Right ventricle myocardium inferior (tissue), 1 donor: ENCODE data around the gene CAPN1. TPM values are rescaled to one million over a fixed set of nuclear protein-coding genes. Genes with fewer than 3 reads are reported as not detected.
"Not testable (repeated sequence)": the region's sequence is repeated elsewhere in the genome, so short reads cannot be mapped to it uniquely, and the experiment has no call there.

Experiments
- ATAC-seq: fragments of 200-7000 bp; cut with Tn5 transposase; one replicate; pipeline ENCODE4 v1.9.1; 2020; ENCODE audit warnings: mild to moderate bottlenecking, moderate library complexity
- DNase-seq: peaks from one replicate; pipeline ENCODE4 v3.0.0; 2021; ENCODE audit errors: missing footprints
- intact Hi-C: fragments of 100-400 bp; cut with DNase I; formaldehyde crosslinking; loops from one replicate; pipeline ENCODE4 v1.11.0; 2022
- long read RNA-seq: library from polyadenylated mRNA; unstranded; transcript quantifications from one replicate; pipeline ENCODE4 v2.0.0, GENCODE V29; 2021
- total RNA-seq: library from RNA; stranded (reverse); fragmentation: NEBNext Ultra II Directional; extraction: Animal tissue kit (Norgen Biotek cat#: 25700); gene quantifications from one replicate; pipeline ENCODE4 v1.2.1, GENCODE V29; 2021
- donor health status: DM: no; HTN: yes; CAD: no; lungs with severe emphysema.

The CAPN1 gene
- 82.9 TPM for total RNA-seq
- long read RNA-seq, partial matches to known transcripts: 20 of 174 reads
- long read RNA-seq, other reads (novel, unspliced or antisense): 154 of 174 reads

- intact Hi-C loops: loop anchor here (1.0 to 5.0 kb wide), 2 partner anchors 47 to 169 kb away; partner anchors contain the start of genes ARL2 and SYVN1
- ATAC-seq: peak; percentile 88
- peak; percentile 90 for DNase-seq
Measured at GRCh38 chr11:65181569-65182257, at the start of gene CAPN1. TSS of gene CAPN1 (plus strand) at chr11:65181928. CDS start at chr11:65182702, 774 bp downstream.

- no peak for ATAC-seq
- intact Hi-C loops: no loop called here
- DNase-seq: no peak
Measured at GRCh38 chr11:65132238-65132987, 49.3 kb upstream of the CAPN1 start.

- DNase-seq (peak; percentile 69), ATAC-seq (no peak)
- intact Hi-C loops: no loop called here
Measured at GRCh38 chr11:65132988-65133700, 48.6 kb upstream of the CAPN1 start.

- DNase-seq (peak; percentile 71), ATAC-seq (no peak)
- intact Hi-C loops: loop anchor here (1.0 kb wide), 1 partner anchor 48 kb away; the partner anchor contains the start of gene CAPN1
Measured at GRCh38 chr11:65133724-65134123, 48.0 kb upstream of the CAPN1 start.

GRCh38 chr11:65134240-65134951, 47.3 kb upstream of the CAPN1 start, which contains the start of gene SYVN1:
TSS of gene SYVN1 (minus strand) at chr11:65134519. CDS start at chr11:65133601, 918 bp downstream.
- intact Hi-C loops: loop anchor here (1.0 kb wide), 1 partner anchor 47 kb away; the partner anchor contains the start of gene CAPN1
- ATAC-seq (peak; percentile 93), DNase-seq (peak; percentile 95)

- peak; percentile 90 for DNase-seq
- intact Hi-C loops: loop anchor here (1.0 kb wide), 1 partner anchor 46 kb away; the partner anchor contains the start of gene CAPN1
- ATAC-seq: peak; percentile 89
Measured at GRCh38 chr11:65134952-65135632, 46.6 kb upstream of the CAPN1 start.

GRCh38 chr11:65135633-65136145, 46.0 kb upstream of the CAPN1 start:
- intact Hi-C loops: no loop called here
- no peak for ATAC-seq
- DNase-seq: no peak

- DNase-seq (no peak), ATAC-seq (no peak)
- intact Hi-C loops: no loop called here
Measured at GRCh38 chr11:65136515-65137096, 45.1 kb upstream of the CAPN1 start.

GRCh38 chr11:65141896-65142494, 39.7 kb upstream of the CAPN1 start:
- intact Hi-C loops: no loop called here
- no peak for DNase-seq
- no peak for ATAC-seq

GRCh38 chr11:65147352-65148075, 34.2 kb upstream of the CAPN1 start:
- ATAC-seq (no peak), DNase-seq (no peak)
- intact Hi-C loops: no loop called here

- no peak for ATAC-seq
- DNase-seq: no peak
- intact Hi-C loops: no loop called here
Measured at GRCh38 chr11:65148657-65149056, 33.1 kb upstream of the CAPN1 start.

GRCh38 chr11:65150131-65150508, 31.6 kb upstream of the CAPN1 start:
- intact Hi-C loops, DNase-seq, ATAC-seq: not testable (repeated sequence)

- ATAC-seq (peak; percentile 86), DNase-seq (peak; percentile 92)
- intact Hi-C loops: no loop called here
Measured at GRCh38 chr11:65150509-65151299, 31.0 kb upstream of the CAPN1 start.

- intact Hi-C loops: no loop called here
- DNase-seq (no peak), ATAC-seq (no peak)
Measured at GRCh38 chr11:65151331-65151899, 30.3 kb upstream of the CAPN1 start.

- intact Hi-C loops: no loop called here
- DNase-seq (no peak), ATAC-seq (no peak)
Measured at GRCh38 chr11:65152122-65152521, 29.6 kb upstream of the CAPN1 start.
